ENCODE data around the gene IL17REL.

DNA sequence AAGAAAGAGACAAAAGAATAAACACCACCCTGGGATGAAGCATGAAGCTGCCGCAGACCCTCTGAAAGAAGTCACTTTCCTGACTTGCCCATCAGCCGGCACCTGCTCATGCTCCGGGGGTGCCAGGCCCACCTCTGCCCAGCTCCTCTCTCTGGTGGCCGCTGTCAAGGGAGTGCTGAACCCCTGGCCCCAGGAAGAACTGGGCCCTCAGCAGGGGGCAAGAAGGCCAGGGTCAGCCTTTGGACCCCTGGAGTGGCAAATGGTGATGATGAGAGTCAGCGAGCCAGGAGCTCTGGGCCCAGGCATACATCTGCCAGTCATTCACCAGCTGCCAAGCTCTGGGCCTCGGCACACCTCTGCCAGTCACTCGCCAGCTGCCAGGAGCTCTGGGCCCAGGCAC lies 28.2 kb upstream of the IL17REL start:
- TF ChIP-seq, protein P1, sequence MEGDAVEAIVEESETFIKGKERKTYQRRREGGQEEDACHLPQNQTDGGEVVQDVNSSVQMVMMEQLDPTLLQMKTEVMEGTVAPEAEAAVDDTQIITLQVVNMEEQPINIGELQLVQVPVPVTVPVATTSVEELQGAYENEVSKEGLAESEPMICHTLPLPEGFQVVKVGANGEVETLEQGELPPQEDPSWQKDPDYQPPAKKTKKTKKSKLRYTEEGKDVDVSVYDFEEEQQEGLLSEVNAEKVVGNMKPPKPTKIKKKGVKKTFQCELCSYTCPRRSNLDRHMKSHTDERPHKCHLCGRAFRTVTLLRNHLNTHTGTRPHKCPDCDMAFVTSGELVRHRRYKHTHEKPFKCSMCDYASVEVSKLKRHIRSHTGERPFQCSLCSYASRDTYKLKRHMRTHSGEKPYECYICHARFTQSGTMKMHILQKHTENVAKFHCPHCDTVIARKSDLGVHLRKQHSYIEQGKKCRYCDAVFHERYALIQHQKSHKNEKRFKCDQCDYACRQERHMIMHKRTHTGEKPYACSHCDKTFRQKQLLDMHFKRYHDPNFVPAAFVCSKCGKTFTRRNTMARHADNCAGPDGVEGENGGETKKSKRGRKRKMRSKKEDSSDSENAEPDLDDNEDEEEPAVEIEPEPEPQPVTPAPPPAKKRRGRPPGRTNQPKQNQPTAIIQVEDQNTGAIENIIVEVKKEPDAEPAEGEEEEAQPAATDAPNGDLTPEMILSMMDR (IDR thresholded peaks at IDR 0.05) = no peak
- TF ChIP-seq POLR2AphosphoS5 (IDR thresholded peaks at IDR 0.05) = no peak
